ENCODE data around the gene LYRM7.

The LYRM7 gene

GRCh38 chr5:131229623-131230022 lies 58.9 kb downstream of the LYRM7 start (continued):
- no peak for TF ChIP-seq ZNF518A (tag by site-specific recombination; conservative IDR thresholded peaks at IDR 0.05; ENCODE audit: low read depth)
- TF ChIP-seq ZFP69B (tag by site-specific recombination; IDR thresholded peaks at IDR 0.05): no peak
- no peak for TF ChIP-seq ZNF274 (IDR thresholded peaks at IDR 0.05; ENCODE audit: low read length)
- TF ChIP-seq ZNF274 (tag by site-specific recombination; IDR thresholded peaks at IDR 0.05; ENCODE audit: borderline replicate concordance): no peak

GRCh38 chr5:131230406-131230805 lies 59.7 kb downstream of the LYRM7 start:
- TF ChIP-seq PRDM10 (tag by site-specific recombination; IDR thresholded peaks at IDR 0.05) (peak; percentile 78), ZBTB6 (tag by site-specific recombination; IDR thresholded peaks at IDR 0.05) (no peak), ZNF501 (tag by site-specific recombination; IDR thresholded peaks at IDR 0.05) (no peak), YY1 (tag by site-specific recombination; IDR thresholded peaks at IDR 0.05) (0 out of 2 replicates have a peak, but pooled peaks have one; percentile 24), ZBTB17 (tag by site-specific recombination; IDR thresholded peaks at IDR 0.05) (peak; percentile 32; the same call in 1 of the 2 replicates), ZNF792 (tag by site-specific recombination; IDR thresholded peaks at IDR 0.05) (no peak)
- ChIA-PET POLR2A (no interaction called here), CTCF (interaction anchor here (0.6 kb wide), 1 partner anchor 24 kb away, joined by 3 read pairs; no protein-coding TSS in a partner anchor)
- no peaks in the 10 kb centered on the region for H3K9me3 ChIP-seq (ENCODE audit: control insufficient read depth, insufficient read depth, low read depth, low read length)
- H3K4me3 ChIP-seq (ENCODE audit: low read depth, low read length): no peak overlapping the region
- no peak overlapping the region for H3K27ac ChIP-seq (ENCODE audit: extremely low read depth, low read depth, low read length)
- no peaks in the 10 kb centered on the region for H3K4me1 ChIP-seq (ENCODE audit: control insufficient read depth, insufficient read depth, low read length)
- no peaks in the 10 kb centered on the region for H3K36me3 ChIP-seq (ENCODE audit: control insufficient read depth in 2 of 2, insufficient read depth in 1 of 2, low read length in 2 of 2)

- H3K4me1 ChIP-seq (ENCODE audit: control insufficient read depth, insufficient read depth, low read length): no peaks in the 10 kb centered on the region
- H3K9me3 ChIP-seq (ENCODE audit: control insufficient read depth, insufficient read depth, low read depth, low read length): no peaks in the 10 kb centered on the region
- ChIA-PET POLR2A (interaction anchor here (0.7 kb wide), 1 partner anchor 11 kb away, joined by 4 read pairs; no protein-coding TSS in a partner anchor), CTCF (interaction anchor here (0.6 to 0.9 kb wide), 3 partner anchors 14 to 123 kb away, joined by 3 read pairs; no protein-coding TSS in a partner anchor)
- no peak overlapping the region for H3K4me3 ChIP-seq (ENCODE audit: low read depth, low read length)
- no peak overlapping the region for H3K27ac ChIP-seq (ENCODE audit: extremely low read depth, low read depth, low read length)
- no peaks in the 10 kb centered on the region for H3K36me3 ChIP-seq (ENCODE audit: control insufficient read depth in 2 of 2, insufficient read depth in 1 of 2, low read length in 2 of 2)
- no peak for TF ChIP-seq ZNF10 (tag by site-specific recombination; IDR thresholded peaks at IDR 0.05)
- TF ChIP-seq PRDM2 (tag by site-specific recombination; IDR thresholded peaks at IDR 0.05; ENCODE audit: borderline replicate concordance): no peak
- TF ChIP-seq ZNF596 (tag by site-specific recombination; IDR thresholded peaks at IDR 0.05): no peak
- TF ChIP-seq ZNF660 (tag by site-specific recombination; IDR thresholded peaks at IDR 0.05): no peak
- TF ChIP-seq ZNF555 (tag by site-specific recombination; conservative IDR thresholded peaks at IDR 0.05): no peak
- TF ChIP-seq ZNF776 (tag by site-specific recombination; IDR thresholded peaks at IDR 0.05; ENCODE audit: borderline replicate concordance): no peak
- no peak for TF ChIP-seq ZNF174 (tag by site-specific recombination; IDR thresholded peaks at IDR 0.05)
- TF ChIP-seq ZNF239 (tag by site-specific recombination; IDR thresholded peaks at IDR 0.05): no peak
Measured at GRCh38 chr5:131239686-131240085, 68.9 kb downstream of the LYRM7 start.
